Limb (tissue), 2 donors: ENCODE measurements around the gene MRPL54.

Experiments
- DNase-seq, 2 donors: peaks; one replicate each; pipeline ENCODE4 v3.0.0-alpha.2; 2016; ENCODE audit errors: extremely low spot score in 2 of 2

Gene MRPL54

GRCh38 chr19:3768748-3769099, 6.2 kb downstream of the MRPL54 start:
- DNase-seq, result no peak

DNA sequence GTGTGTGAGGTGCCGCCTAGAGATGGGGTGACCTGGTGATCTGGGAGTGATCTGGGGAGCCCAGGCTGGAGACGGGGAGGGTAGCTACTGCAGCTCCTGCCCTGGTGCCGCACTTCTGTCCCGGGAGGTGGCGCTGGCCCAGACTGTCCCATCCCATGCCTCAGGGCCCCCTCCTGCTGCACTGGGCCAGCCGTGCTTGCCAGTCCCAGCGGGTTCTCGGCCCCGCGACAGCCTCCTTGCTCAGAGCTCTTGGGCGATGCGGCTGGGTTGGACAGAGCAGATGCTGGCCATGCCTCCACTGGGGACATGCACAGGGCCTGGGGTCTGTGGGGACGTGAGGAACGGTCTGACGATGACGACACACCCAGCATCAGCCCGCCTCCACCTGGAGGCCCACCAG, 7.0 kb downstream of the MRPL54 start:
- DNase-seq, result no peak

- no peak for DNase-seq
These were observed 7.9 kb downstream of the MRPL54 start for GRCh38 chr19:3770136-3770999.

GRCh38 chr19:3771000-3771905, 8.8 kb downstream of the MRPL54 start:
- no peak for DNase-seq

DNA sequence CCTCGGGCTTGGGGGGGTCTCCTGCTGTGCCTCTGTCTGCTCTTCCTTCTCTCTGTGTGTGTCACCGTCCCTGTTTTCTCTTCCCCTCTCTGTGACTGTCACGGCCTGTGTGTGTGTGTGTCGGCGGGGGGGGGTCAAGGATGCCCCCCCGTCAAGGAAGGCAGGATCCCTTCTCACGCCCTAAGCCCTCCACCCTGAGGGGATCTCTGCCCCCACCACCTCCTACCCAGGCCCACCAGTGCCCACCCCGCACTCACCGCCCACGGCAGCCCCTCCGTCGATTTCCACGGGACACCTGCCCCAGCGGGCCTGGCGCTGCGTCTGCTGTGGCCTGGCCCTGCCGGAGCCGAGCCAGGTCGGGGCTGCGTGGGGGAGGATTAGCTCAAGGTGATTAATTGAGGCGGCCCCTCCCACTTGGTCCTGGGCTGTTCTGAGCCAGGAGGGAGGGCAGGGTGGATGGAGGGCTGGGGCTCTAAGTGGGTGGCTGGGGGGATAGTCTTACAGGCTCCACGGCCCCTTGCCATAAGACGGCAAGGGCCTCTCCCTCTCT, 9.5 kb downstream of the MRPL54 start, which contains the start of gene RAX2:
Gene RAX2, minus strand, starts transcription at position 323 of the 550 bp plus-strand sequence. CDS start 486 bp downstream, outside the sequence.
- no peak for DNase-seq

- DNase-seq, result no peak
These were observed 11.5 kb downstream of the MRPL54 start for GRCh38 chr19:3773814-3774515.

DNA sequence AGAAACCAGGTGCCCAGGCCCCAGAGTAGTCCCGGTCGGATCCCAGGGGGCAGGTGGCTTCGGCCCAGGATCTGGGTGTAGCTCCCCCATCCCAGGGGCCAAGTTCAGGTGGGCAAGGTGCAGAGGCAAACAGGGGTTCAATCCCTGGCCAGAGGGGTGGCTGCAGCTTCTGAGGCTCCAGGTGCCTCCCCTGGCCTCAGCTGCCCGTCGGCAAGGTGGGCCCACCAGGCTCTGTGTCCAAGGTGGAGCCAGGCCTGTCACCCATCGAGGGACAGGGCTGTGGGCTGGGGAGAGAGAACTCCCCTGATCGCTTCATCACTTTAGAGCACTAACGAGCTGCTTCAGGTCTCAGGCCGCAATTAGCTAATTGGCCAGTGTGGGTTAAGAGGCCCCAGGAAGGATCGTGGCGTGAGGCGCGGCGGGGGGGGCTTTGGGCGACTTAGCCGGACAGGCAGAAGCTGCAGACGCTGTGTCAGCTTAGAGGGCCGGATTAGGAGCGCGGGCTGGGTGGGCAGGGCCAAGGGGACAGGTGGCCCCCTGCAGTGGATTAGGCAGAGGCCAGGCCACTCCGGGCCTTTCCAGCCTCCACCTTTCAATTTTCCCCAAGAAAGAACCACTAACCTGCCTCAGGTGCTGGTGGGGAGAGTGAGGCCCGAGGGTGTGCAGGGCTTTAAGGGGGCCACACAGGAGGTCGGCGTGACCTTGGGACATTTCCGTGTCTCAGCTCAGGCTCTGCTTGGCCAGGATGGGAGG, 12.3 kb downstream of the MRPL54 start:
- no peak for DNase-seq

DNA sequence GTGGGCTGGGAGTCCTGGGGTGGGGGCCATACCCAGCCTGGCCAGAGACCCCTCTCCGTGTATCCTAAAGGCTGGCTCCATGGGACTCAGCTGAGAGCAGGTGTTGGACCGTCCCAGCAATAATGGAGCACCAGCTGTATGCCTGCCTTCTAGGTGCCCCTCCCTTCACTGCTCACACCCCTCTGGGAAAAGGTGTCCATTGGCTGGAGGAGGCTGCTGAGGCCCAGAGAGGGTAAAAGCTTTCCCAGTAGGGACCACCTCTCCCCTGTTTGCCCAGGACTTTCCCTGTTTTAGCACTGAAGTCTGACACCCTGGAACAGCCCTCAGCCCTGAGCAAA, 12.9 kb downstream of the MRPL54 start:
- no peak for DNase-seq

DNA sequence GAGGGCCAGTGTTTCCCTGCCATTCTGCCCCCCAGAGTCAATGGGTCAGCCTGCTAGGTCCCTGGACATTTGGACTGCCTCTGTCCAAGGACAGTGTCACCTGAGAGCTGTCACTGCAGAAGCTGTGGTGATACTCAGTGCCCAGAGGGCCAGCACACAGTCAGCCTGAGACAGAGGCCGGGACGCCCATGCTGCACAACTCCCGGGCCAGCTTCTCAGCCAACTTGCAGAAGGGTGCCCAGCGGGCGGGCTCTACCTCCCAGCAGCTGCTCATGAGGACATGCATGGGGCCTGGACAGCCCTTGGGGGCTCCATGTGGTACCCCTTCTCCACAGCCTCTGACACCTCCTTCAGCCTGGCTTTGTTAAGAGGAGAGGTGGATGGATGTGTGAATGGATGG, 13.3 kb downstream of the MRPL54 start:
- DNase-seq, result no peak

DNA sequence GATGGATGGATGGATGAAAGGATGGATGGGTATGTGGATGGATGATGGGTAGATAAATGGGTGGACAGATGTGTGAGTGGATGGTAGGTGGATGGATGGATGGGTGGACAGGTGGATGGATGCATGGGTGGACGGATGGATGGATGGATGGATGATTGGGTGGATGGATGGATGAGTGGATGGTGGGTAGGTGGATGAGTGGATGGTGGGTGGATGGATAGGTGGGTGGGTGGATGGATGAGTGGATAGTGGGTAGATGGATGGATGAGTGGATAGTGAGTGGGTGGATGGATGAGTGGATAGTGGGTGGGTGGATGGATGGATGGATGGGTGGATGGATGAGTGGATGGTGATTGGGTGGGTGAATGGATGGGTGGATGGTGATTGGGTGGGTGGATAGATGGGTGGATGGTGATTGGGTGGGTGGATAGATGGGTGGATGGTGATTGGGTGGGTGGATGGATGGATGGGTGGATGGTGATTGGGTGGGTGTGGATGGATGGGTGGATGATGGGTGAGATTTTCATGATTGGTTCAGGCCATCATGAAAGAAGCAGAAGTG, 14.1 kb downstream of the MRPL54 start:
- no peak for DNase-seq

DNA sequence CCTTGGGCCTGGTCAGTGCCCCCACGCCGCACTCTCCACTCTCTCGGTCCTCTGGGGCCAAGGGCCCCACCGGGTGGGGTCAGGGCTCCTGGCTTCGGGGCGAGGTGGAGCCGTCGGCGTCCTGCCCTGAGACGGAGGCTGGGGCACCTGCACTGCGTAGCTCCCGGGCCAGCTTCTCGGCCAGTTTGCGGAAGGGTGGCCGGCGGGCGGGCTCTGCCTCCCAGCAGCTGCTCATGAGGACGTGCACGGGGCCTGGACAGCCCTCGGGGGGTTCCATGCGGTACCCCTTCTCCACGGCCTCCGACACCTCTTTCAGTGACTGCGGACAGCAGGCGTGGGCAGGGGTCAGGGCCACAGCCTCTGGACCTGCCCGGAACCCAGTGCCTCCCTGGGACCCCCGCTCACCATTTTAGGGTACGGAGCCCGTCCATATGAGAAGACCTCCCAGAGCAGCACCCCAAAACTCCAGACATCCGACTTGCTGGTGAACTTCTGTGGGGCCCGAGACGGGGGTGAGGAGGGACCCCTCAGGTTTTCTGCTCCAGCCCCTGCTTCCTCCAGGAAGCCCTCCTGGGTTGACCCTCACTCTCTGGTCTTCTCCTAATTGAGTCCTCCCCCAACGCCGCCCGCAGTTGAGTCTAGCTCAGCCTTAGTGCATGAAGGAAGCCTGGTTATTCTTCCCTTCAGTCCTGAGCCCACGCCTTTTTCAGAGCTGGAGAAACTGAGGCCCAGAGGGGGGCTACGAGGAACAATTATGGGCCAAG, 15.8 kb downstream of the MRPL54 start:
- no peak for DNase-seq

- DNase-seq, result no peak
These were observed 16.6 kb downstream of the MRPL54 start for GRCh38 chr19:3778899-3779723.

GRCh38 chr19:3780786-3781304, 18.4 kb downstream of the MRPL54 start:
- DNase-seq, result no peak

GRCh38 chr19:3781603-3782002, 19.1 kb downstream of the MRPL54 start:
- no peak for DNase-seq

GRCh38 chr19:3782330-3782729, 19.8 kb downstream of the MRPL54 start:
- DNase-seq, result no peak

- DNase-seq, result no peak
These were observed 20.4 kb downstream of the MRPL54 start for GRCh38 chr19:3782903-3783302.

DNA sequence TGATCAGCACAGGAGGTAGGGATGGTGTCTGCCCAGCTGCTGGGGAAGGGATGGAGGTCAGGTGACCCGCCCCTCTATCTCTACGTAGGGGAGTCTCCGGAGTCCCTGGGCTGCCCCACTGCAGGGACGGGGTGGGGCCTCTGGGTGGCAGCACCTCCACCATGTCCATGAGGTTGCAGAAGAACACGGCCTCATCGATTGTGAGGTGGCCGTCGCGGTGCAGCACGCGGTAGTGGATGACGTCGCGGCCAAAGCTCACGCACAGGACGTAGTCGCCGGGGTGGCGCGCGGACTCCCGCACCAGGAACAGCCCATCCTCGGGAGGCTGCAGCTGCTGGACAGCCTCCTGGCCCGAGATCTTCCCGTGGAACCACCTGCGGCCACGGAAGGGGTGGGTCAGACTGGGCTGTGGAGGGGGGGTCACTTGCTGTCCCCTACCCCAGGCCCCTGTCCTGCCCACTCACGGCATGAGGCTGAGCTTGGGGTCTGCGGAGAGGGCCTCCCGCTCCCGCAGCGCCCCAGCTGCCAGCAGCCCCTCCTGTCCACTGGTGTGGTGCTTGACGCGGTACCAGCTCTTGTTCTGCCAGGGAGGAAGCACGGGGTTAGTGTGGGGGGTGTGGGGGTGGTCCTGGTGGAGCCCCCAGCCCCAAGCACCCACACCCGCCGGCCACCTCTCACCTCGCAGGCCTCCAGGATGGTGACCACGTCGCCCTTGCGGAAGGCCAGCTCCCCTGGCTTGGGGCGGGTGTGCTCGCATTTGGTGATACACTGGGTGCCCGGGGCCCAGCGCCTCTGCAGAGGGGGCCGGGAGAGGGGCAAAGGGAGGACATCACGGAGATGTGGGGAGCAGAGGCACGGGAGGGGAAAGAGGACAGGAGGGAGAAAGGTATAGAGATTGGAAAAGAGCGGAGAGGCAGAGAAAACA, 21.4 kb downstream of the MRPL54 start:
- no peak for DNase-seq
